IPS DF 4.7 (cell line): ENCODE data around the gene ZBTB18.
"Not testable (repeated sequence)": the region's sequence is repeated elsewhere in the genome, so short reads cannot be mapped to it uniquely, and the experiment has no call there.

Source experiments
- DNase-seq: peaks from one replicate; pipeline ENCODE4 v3.0.0-alpha.2; 2013; ENCODE audit warnings: low spot score; ENCODE audit errors: extremely low read depth

ZBTB18 gene

DNA sequence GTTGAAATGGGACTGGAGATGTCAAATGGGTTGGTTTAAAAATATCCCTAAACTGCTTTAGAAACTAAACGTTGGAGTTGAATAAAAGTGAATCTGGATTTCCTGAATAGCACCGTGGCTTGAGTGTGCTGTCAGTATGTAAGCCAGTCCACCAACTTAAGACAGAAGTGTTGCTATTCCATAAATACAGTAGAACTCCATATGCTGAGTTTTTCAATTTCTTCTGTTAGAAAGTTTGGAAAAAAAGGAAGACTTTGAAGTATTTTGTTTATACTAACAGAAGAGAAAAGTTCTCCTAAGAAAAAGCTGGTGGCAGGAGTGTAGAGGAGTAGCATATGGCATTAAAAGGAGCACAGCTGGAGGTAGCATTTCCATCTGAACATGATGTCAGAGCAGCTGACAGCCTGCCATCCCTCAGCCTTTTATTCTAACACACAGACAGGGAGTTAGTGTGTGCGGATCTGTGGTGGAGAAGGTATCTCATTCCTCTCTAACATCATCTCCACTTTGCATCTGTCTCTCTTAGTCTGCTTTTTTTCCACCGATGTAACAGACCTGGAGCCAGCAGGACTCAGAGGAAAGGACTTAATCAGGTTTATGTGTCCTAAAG lies at the start of gene ZBTB18:
ZBTB18 (plus strand) TSS at position 449 of the 610 bp plus-strand sequence; CDS start at position 598, 149 bp downstream.
- DNase-seq: no peak

DNA sequence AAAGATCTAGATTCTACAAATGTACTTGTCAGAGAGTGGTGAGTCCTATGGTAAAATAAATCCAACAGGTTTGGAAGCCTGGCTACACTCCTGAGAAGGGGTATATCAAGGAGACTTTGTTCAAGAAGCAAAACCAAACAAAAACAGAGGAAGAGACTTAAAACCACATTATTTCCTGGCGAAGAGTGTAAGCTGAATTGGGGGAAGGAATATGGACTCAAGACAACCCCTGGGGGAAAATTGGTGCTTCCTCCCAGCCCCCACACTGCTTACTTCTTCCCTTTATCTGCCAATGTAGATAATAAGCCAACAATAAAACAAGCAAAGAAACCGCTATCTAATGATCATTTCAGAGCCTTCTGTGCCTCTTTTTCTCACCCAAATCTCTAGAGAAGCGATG lies 48.4 kb upstream of the ZBTB18 start:
- no peak for DNase-seq

DNA sequence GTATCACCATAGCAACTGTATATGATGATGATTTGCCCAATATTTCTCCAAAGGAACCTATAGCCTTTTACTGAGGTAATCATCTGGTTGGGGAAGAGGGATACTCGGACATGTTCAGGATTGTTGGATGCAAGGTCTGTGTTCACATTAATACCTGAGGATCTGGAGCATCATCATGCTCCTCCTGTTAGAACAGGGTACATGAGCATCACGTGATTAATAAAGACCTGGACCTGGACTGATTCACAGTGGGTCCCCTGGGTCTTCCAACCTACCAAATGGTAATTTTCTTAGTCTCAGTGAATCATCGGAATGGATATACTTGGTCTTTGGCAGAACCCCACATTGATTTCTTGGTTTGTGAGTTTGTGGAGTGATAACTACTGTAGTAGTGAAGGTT lies 45.6 kb upstream of the ZBTB18 start:
- DNase-seq: no peak

- DNase-seq: no peak
Measured at GRCh38 chr1:244006381-244006901, 44.6 kb upstream of the ZBTB18 start.

DNA sequence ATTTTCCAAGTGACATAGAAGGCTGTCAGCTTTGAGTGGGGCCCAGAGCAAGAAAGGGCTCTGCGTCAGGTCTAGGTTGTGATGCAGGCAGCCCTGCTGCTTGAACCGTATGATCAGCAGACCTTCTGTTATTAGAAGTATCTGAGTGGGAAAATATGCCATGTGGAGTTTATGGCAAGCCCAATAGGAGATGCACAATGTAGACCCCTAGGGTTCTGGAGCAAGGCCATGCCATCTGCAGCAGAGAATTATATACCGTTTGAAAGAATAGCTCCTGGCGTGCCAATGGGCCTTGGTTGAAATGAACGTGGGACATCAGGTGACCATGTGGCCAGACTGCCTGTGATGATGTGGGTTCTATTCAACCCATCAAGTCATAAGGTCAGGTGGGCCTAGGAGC lies 44.1 kb upstream of the ZBTB18 start:
- DNase-seq: no peak

GRCh38 chr1:244010191-244010590 lies 40.9 kb upstream of the ZBTB18 start:
- no peak for DNase-seq

GRCh38 chr1:244010703-244011123 lies 40.4 kb upstream of the ZBTB18 start:
- DNase-seq: no peak

DNA sequence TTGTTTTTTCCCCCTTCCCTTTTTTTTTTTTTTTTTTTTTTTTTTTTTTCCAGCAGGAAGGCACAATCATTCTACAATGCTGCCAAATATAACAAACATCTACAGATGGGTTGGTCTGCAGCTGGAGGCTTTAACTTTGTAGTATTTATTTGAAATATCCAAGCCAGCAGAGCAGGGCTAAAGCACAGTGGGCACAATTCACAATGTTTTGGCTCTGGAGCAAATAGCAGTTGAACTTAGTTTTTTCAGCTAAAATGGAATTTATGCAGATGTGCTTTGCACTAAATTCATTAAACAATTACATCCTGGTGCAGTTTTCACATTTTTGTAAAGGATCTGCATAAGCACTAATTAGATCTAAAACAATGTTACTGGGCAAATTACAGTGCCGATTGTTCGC lies 39.8 kb upstream of the ZBTB18 start:
- DNase-seq: no peak

GRCh38 chr1:244011786-244012185 lies 39.3 kb upstream of the ZBTB18 start:
- no peak for DNase-seq

GRCh38 chr1:244012202-244012601 lies 38.9 kb upstream of the ZBTB18 start:
- no peak for DNase-seq

DNA sequence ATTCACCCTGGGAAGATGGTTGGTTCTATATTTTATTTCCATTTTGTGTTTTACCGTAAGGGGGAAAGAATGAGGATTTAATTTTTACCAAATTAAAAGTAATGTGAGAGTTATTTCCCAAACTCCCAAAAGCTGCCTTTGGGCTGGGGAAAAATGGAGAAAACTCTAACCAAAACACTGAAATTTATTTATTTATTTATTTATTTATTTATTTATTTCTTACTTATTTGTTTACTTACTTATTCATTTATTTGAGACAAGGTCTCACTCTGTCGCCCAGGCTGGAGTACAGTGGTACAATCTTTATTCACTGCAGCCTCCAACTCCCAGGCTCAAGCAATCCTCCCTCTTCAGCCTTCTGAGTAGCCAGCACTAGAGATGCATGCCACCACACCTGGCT lies 38.0 kb upstream of the ZBTB18 start:
- DNase-seq: no peak

- not testable (repeated sequence) for DNase-seq
Measured at GRCh38 chr1:244014862-244015261, 36.2 kb upstream of the ZBTB18 start.

GRCh38 chr1:244019982-244020485 lies 31.0 kb upstream of the ZBTB18 start:
- DNase-seq: no peak

DNA sequence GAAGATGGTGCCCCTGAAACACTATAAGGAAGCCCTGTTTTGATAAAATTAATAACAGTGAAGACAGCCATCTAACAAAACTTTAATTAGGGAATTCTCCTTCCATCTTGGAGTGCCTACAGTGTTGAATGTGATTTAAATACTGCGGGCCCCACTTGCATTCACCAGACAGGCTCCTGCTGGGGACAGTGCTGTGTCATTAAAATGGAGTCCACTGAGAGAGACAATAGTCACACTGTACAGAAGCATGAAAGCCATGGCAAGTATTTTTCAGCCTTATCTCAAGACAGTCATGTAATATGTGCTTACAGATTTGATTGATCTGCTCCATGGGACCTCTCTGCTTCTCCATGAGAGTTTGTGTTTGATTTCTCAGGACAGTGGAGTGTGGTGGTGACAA lies 29.7 kb upstream of the ZBTB18 start:
- DNase-seq: no peak

DNA sequence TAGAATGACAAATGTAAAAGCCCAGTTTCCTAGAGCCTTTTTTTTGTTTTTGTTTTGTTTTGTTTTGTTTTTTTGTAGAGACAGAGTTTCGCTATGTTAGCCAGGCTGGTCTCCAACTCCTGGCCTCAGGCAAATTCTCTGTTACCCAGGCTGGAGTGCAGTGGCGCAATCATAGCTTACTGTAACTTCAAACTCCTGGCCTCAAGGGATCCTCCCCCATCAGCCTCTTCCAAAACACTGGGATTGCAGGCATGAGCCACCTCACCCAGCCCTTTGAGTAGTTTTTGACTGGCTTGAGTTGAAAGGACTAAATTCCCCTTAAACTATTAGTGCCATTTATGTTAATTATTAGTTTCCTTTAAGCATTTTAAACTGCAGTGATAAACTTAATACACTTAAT lies 28.8 kb upstream of the ZBTB18 start:
- no peak for DNase-seq

DNA sequence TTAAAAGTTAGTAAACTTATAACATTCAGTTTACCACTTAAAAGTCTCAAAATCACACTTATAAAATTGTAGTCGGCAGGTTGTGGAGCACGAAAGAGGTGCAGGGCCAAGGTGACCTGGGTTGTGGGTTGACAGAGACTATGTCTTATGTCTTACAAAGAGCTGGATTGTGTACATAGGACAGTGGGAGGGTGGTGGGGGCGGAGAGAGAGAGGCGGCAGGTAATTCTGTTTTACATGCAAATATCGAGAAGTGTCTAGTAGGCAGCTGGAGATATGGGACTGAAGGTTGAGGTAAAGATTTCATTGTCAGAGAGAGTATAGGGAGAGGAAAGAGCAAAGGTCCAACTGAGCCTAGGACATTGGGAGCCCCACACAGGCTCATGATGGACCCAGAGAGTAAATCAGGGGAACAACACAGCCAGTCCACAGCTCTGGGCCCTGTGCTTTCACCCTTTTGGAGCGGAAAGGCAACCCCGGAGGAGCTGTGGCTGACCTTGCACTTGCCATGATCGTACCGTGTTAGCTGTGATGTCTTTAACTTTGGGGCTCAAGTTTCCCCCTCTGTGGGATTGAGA lies 28.1 kb upstream of the ZBTB18 start:
- no peak for DNase-seq

- no peak for DNase-seq
Measured at GRCh38 chr1:244027491-244028145, 23.5 kb upstream of the ZBTB18 start.

DNA sequence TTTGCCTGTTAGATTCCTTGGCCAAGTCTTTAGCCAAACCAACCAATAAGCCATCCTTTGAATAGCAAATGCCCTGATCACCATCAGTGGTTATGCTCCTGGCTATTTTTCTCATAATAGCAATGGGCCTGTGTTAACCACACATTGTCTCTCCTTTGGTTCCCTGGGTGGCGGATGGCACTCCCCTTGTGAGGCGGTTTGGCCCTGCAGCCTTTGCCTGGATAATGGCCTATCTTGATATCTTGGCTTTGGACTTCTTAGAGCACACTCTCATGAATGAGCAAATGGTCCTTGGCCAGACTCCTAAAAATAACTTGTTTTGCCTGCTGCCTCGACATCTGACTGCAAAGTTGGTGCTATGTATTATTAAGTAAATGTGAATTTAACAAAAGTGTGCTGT lies 22.4 kb upstream of the ZBTB18 start:
- no peak for DNase-seq

- no peak for DNase-seq
Measured at GRCh38 chr1:244029124-244029523, 22.0 kb upstream of the ZBTB18 start.

- DNase-seq: no peak
Measured at GRCh38 chr1:244030481-244031040, 20.5 kb upstream of the ZBTB18 start.

- DNase-seq: no peak
Measured at GRCh38 chr1:244035358-244035757, 15.7 kb upstream of the ZBTB18 start.

GRCh38 chr1:244037252-244037651 lies 13.8 kb upstream of the ZBTB18 start:
- DNase-seq: no peak
